ENCODE results near the gene BBS9.

BBS9 gene

GRCh38 chr7:33650828-33651227 is 521.5 kb downstream of the BBS9 start:
- no peak for DNase-seq (ENCODE audit: low spot score)

DNA sequence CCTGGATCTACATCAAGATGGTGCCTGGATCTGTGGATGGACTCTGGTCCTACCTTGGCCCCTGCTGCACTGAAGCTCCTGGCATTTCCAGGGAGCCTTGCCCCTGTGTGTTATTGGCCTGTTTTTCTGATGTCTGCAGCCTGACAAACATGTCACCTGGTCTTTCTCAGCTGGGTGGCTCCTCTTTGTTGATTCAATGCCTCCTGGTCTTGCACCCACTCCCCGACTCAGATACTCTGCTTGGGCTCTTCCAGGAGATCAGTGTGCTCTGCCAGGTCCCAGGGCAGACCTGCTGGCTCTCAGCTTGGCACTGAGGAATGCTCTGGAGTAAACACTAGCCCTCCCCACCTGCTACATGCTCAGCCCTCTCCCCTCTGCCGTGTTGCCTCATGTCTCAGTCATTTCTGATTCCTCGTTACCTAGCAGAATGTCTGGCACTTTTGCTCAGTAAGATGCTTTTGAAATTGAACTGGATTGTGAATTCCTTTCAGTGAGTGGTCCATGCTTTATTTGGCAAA is 522.7 kb downstream of the BBS9 start:
- no peak for DNase-seq (ENCODE audit: low spot score)

DNA sequence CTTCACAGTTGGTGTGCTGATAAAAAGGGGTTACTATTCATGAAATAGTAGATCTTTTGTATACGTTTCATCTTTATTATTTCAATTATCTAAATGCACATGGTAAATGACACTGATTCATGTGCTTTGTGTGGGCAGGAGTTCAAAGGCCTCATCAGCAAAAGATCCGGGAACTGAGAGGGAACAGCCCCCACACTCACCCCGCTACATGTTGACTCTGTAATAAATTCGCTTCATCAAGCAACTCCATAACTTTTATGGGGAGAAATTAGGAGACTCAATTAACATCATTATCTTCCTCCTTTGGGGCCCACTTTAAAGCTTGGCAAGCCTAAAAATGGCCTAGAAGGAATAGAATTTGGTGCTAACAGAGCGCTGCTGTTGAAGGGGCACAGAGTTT is 525.3 kb downstream of the BBS9 start:
- no peak for DNase-seq (ENCODE audit: low spot score)

Measured in CD4-positive, alpha-beta T cell treated with Interleukin-6 at 100 ng/mL for 8 hours (primary cell).